HEK293T (cell line): ENCODE data around the gene PORCN.
"Not testable (repeated sequence)": the region's sequence is repeated elsewhere in the genome, so short reads cannot be mapped to it uniquely, and the experiment has no call there.

Experiments
- ARNT ChIP-seq: fragments of 450-650 bp; IDR thresholded peaks from 2 replicates; pipeline ENCODE4 v1.6.1; 2017; ENCODE audit warnings: mild to moderate bottlenecking
- BHLHE40 ChIP-seq: fragments of 450-650 bp; IDR thresholded peaks from 2 replicates; pipeline ENCODE4 v1.6.1; 2016; ENCODE audit warnings: mild to moderate bottlenecking, moderate library complexity, borderline replicate concordance
- ELF4 ChIP-seq: fragments of 450-650 bp; IDR thresholded peaks from 2 replicates; pipeline ENCODE4 v1.6.1; 2017; ENCODE audit warnings: antibody characterized with exemption
- FOXA1 ChIP-seq: fragments of 450-650 bp; IDR thresholded peaks from 2 replicates; pipeline ENCODE4 v1.6.1; 2016; ENCODE audit warnings: mild to moderate bottlenecking
- FOXK2 ChIP-seq: fragments of 450-650 bp; IDR thresholded peaks from 2 replicates; pipeline ENCODE4 v1.6.1; 2016; ENCODE audit warnings: mild to moderate bottlenecking
- FOXM1 ChIP-seq: fragments of 450-650 bp; IDR thresholded peaks from 2 replicates; pipeline ENCODE4 v1.6.1; 2017; ENCODE audit warnings: mild to moderate bottlenecking, borderline replicate concordance
- HDGF ChIP-seq: fragments of 450-650 bp; IDR thresholded peaks from 2 replicates; pipeline ENCODE4 v1.6.1; 2017; ENCODE audit warnings: antibody characterized with exemption, borderline replicate concordance
- L3MBTL2 ChIP-seq: fragments of 450-650 bp; conservative IDR thresholded peaks from 2 replicates; pipeline ENCODE4 v1.6.1; 2016; ENCODE audit warnings: mild to moderate bottlenecking
- SP1 ChIP-seq: fragments of 450-650 bp; IDR thresholded peaks from 2 replicates; pipeline ENCODE4 v1.6.1; 2017
- SUZ12 ChIP-seq: fragments of 450-650 bp; IDR thresholded peaks from 2 replicates; pipeline ENCODE4 v1.6.1; 2016; ENCODE audit warnings: mild to moderate bottlenecking
- ZNF384 ChIP-seq: fragments of 450-650 bp; IDR thresholded peaks from 2 replicates; pipeline ENCODE4 v1.6.1; 2016
- TF ChIP-seq, protein P1 (sequence below): fragments of 450-650 bp; IDR thresholded peaks from 2 replicates; pipeline ENCODE4 v1.6.1; 2016

DNA sequence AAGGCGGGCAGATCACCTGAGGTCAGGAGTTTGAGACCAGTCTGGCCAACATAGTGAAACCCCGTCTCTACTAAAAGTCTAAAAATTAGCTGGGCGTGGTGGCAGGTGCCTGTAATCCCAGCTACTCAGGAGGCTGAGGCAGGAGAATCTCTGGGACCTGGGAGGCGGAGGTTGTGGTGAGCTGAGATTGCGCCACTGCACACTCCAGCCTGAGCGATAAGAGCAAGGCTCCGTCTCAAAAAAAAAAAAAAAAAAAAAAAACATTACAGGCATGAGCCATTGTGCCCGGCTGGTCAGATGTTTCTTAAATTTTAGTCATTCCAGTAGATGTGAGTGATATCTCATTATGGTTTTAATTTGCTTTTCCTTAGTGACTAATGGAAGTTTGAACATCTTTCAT lies 17.1 kb downstream of the PORCN start:
- not testable (repeated sequence) for TF ChIP-seq HDGF, BHLHE40, ARNT, FOXA1, SUZ12, ZNF384, FOXM1, SP1, ELF4, FOXK2, L3MBTL2
- TF ChIP-seq, protein P1, sequence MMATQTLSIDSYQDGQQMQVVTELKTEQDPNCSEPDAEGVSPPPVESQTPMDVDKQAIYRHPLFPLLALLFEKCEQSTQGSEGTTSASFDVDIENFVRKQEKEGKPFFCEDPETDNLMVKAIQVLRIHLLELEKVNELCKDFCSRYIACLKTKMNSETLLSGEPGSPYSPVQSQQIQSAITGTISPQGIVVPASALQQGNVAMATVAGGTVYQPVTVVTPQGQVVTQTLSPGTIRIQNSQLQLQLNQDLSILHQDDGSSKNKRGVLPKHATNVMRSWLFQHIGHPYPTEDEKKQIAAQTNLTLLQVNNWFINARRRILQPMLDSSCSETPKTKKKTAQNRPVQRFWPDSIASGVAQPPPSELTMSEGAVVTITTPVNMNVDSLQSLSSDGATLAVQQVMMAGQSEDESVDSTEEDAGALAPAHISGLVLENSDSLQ, result not testable (repeated sequence)
